ENCODE results near the gene C5orf47.

Gene C5orf47

DNA sequence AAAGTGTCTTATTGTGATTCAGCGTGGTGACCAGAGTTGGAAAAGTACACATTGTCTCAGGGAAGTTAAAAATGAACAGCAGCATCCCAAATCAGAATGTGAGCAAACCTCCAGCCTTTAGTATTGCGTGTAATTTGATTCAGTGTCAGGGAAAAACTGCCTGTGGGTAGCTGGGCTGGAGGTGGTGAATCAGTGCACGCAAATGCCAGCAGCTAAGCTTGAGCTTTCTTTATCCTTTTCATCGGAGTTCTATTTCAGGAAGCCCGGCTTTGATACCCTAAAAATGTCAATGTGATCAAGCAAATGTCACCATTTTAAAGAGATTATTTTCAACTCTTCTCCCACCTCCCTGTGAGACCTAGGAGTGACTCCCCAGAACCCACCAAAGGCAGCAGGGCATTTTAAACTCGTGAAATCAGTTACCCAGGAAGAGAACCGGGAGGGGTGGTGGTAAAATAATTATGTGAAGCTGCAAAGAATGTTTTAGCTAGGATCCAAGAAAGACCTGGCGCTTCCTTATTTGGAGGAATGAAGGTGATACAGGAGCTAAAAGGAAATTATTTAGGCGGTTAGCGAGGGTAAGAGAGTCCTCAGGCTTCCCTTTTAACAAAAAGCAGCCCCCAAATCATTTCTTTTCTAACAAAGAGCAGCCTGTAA, 25.7 kb upstream of the C5orf47 start:
- H3K9me3 ChIP-seq (ENCODE audit: control insufficient read depth, insufficient read depth, low read length), result no peaks in the 10 kb centered on the region
- H3K36me3 ChIP-seq (ENCODE audit: insufficient read depth, low read length), result no peaks in the 10 kb centered on the region
- H3K4me1 ChIP-seq (ENCODE audit: insufficient read depth, low read length), result peaks cover 22% of the 10 kb centered on the region
- peak overlapping the region; percentile 73 for H3K9ac ChIP-seq (ENCODE audit: low read depth, low read length)

DNA sequence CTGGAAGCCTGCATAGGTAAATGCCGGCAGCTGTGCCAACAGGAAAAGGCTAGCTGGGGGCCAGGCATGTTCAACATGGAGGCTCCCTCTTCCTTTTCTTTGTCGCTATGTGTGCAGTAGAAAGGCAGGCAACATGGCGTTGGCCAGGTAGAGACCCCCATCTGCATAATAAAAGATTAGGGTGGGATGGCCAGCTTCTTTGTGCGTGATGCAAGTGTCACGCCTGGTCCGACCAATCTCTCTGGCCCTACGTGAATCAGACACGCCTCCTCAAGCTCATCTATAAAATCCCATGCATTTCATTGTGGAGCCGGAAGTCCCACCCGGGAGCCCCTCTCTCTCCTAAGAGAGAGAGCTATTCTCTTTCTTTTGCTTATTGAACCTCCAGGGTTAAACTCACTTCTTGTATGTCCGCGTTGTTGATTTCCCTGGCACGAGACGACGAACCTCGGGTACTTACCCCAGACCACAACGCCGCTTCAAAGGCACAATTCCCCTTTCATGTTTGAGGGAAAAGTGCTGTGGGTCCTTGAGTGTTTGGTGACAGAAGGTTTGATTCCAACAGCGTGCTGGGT, 25.0 kb upstream of the C5orf47 start:
- Histone ChIP-seq H3K9ac (ENCODE audit: low read depth, low read length) (peak overlapping the region; percentile 73), H3K9me3 (ENCODE audit: control insufficient read depth, insufficient read depth, low read length) (no peaks in the 10 kb centered on the region), H3K4me1 (ENCODE audit: insufficient read depth, low read length) (peaks cover 28% of the 10 kb centered on the region), H3K36me3 (ENCODE audit: insufficient read depth, low read length) (no peaks in the 10 kb centered on the region)

GRCh38 chr5:173964506-173964905, 24.5 kb upstream of the C5orf47 start:
- Histone ChIP-seq H3K4me1 (ENCODE audit: insufficient read depth, low read length) (peaks cover 34% of the 10 kb centered on the region), H3K36me3 (ENCODE audit: insufficient read depth, low read length) (no peaks in the 10 kb centered on the region), H3K9me3 (ENCODE audit: control insufficient read depth, insufficient read depth, low read length) (no peaks in the 10 kb centered on the region), H3K9ac (ENCODE audit: low read depth, low read length) (peak overlapping the region; percentile 39; the same call in 1 of the 2 replicates)

DNA sequence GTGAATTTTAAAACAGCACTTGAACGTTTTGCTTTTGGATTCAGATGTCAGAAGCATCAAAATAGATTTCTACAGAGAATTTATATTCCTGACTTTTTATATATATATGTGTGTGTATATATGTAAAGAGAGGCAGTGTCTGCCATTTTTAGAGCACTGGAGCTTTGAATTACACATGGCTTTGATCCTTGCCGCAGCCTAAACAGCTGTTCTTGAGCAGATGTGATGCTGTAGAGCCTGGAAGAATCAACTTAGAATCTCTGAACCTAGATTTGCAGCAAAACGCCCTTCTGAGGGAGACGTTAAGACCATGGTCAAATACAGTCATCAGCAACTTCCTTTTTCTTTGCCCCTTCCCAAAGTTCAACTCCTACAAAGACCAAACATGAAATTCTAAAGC, 21.7 kb upstream of the C5orf47 start:
- H3K9ac ChIP-seq (ENCODE audit: low read depth, low read length), result no peak overlapping the region
- peaks cover 55% of the 10 kb centered on the region for H3K4me1 ChIP-seq (ENCODE audit: insufficient read depth, low read length)
- no peaks in the 10 kb centered on the region for H3K36me3 ChIP-seq (ENCODE audit: insufficient read depth, low read length)

GRCh38 chr5:173968154-173968797, 20.7 kb upstream of the C5orf47 start:
- no peaks in the 10 kb centered on the region for H3K9me3 ChIP-seq (ENCODE audit: control insufficient read depth, insufficient read depth, low read length)
- H3K4me1 ChIP-seq (ENCODE audit: insufficient read depth, low read length), result peaks cover 45% of the 10 kb centered on the region
- no peak overlapping the region for H3K9ac ChIP-seq (ENCODE audit: low read depth, low read length)
- no peaks in the 10 kb centered on the region for H3K36me3 ChIP-seq (ENCODE audit: insufficient read depth, low read length)

More for the DNA sequence above, 21.7 kb upstream of the C5orf47 start:
- H3K9me3 ChIP-seq (ENCODE audit: control insufficient read depth, insufficient read depth, low read length), result no peaks in the 10 kb centered on the region

- peaks cover 53% of the 10 kb centered on the region for H3K4me1 ChIP-seq (ENCODE audit: insufficient read depth, low read length)
- no peaks in the 10 kb centered on the region for H3K36me3 ChIP-seq (ENCODE audit: insufficient read depth, low read length)
- no peak overlapping the region for H3K9ac ChIP-seq (ENCODE audit: low read depth, low read length)
- no peaks in the 10 kb centered on the region for H3K9me3 ChIP-seq (ENCODE audit: control insufficient read depth, insufficient read depth, low read length)
Observed at GRCh38 chr5:173969167-173970049, 19.6 kb upstream of the C5orf47 start.

- no peaks in the 10 kb centered on the region for H3K36me3 ChIP-seq (ENCODE audit: insufficient read depth, low read length)
- H3K9me3 ChIP-seq (ENCODE audit: control insufficient read depth, insufficient read depth, low read length), result no peaks in the 10 kb centered on the region
- H3K4me1 ChIP-seq (ENCODE audit: insufficient read depth, low read length), result peaks cover 53% of the 10 kb centered on the region
- no peak overlapping the region for H3K9ac ChIP-seq (ENCODE audit: low read depth, low read length)
Observed at GRCh38 chr5:173970878-173971650, 17.9 kb upstream of the C5orf47 start.

- H3K36me3 ChIP-seq (ENCODE audit: insufficient read depth, low read length), result no peaks in the 10 kb centered on the region
- H3K4me1 ChIP-seq (ENCODE audit: insufficient read depth, low read length), result peaks cover 53% of the 10 kb centered on the region
Observed at GRCh38 chr5:173971681-173972345, 17.2 kb upstream of the C5orf47 start.

GRCh38 chr5:173972607-173972924, 16.4 kb upstream of the C5orf47 start:
- H3K9ac ChIP-seq (ENCODE audit: low read depth, low read length), result peak overlapping the region; percentile 61; the same call in 1 of the 2 replicates
- H3K4me1 ChIP-seq (ENCODE audit: insufficient read depth, low read length), result peaks cover 51% of the 10 kb centered on the region
- no peaks in the 10 kb centered on the region for H3K9me3 ChIP-seq (ENCODE audit: control insufficient read depth, insufficient read depth, low read length)
- no peaks in the 10 kb centered on the region for H3K36me3 ChIP-seq (ENCODE audit: insufficient read depth, low read length)

More at GRCh38 chr5:173971681-173972345, 17.2 kb upstream of the C5orf47 start:
- Histone ChIP-seq H3K9ac (ENCODE audit: low read depth, low read length) (no peak overlapping the region), H3K9me3 (ENCODE audit: control insufficient read depth, insufficient read depth, low read length) (no peaks in the 10 kb centered on the region)

GRCh38 chr5:173972925-173973615, 15.9 kb upstream of the C5orf47 start:
- peaks cover 46% of the 10 kb centered on the region for H3K4me1 ChIP-seq (ENCODE audit: insufficient read depth, low read length)
- peak overlapping the region; percentile 61 for H3K9ac ChIP-seq (ENCODE audit: low read depth, low read length)
- no peaks in the 10 kb centered on the region for H3K36me3 ChIP-seq (ENCODE audit: insufficient read depth, low read length)
- H3K9me3 ChIP-seq (ENCODE audit: control insufficient read depth, insufficient read depth, low read length), result no peaks in the 10 kb centered on the region

- no peaks in the 10 kb centered on the region for H3K9me3 ChIP-seq (ENCODE audit: control insufficient read depth, insufficient read depth, low read length)
- peaks cover 41% of the 10 kb centered on the region for H3K4me1 ChIP-seq (ENCODE audit: insufficient read depth, low read length)
- H3K36me3 ChIP-seq (ENCODE audit: insufficient read depth, low read length), result no peaks in the 10 kb centered on the region
- peak overlapping the region; percentile 61 for H3K9ac ChIP-seq (ENCODE audit: low read depth, low read length)
Observed at GRCh38 chr5:173973616-173973969, 15.4 kb upstream of the C5orf47 start.

DNA sequence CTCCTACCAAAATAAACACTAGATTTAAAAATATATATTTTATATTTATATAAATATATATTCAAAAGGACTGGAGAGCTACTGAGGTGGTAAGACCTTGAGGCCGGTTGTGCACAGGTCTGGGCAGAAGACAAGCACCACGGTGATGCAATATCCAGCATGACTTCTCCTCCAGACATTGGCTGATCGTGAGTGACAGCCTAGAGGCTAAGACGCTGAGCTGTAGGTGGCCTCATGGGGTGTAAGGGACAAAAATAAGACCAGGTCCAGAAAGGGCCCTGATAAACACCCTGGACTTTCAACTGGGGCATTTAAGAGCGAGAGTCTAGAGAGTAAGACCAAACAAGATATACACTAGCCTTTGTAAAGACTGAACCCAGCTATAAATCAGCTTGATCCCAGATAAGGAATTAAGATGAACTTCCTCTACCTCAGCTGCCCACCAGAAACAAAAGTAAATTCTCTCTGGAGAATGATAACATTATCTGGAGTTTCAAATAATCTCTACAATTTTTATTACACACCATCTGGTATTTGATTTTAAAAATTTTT, 14.2 kb upstream of the C5orf47 start:
- Histone ChIP-seq H3K4me1 (ENCODE audit: insufficient read depth, low read length) (peaks cover 30% of the 10 kb centered on the region), H3K9ac (ENCODE audit: low read depth, low read length) (no peak overlapping the region), H3K36me3 (ENCODE audit: insufficient read depth, low read length) (no peaks in the 10 kb centered on the region), H3K9me3 (ENCODE audit: control insufficient read depth, insufficient read depth, low read length) (no peaks in the 10 kb centered on the region)

Measured in ES-I3 (cell line).